A673 (cell line): ENCODE measurements around the gene AK3. TPM values are rescaled to one million over a fixed set of nuclear protein-coding genes. Genes with fewer than 3 reads are reported as not detected.

Source experiments
- BruUV-seq: library from RNA; stranded (reverse); fragments of 400-500 nt; replicated peaks from 2 replicates; lab custom pipeline; 2021; lab: Mats Ljungman, UMichigan
- CTCF ChIA-PET: fragments of 300-600 bp; sonication (Branson Sonifier 250); formaldehyde crosslinking; loops from one replicate; lab custom pipeline; 2022; ENCODE audit warnings: antibody characterized with exemption; lab: Charles Lee
- POLR2A ChIA-PET: fragments of 300-600 bp; sonication (Branson Sonifier 250); formaldehyde crosslinking; loops from one replicate; lab custom pipeline; 2022; ENCODE audit warnings: antibody characterized with exemption; ENCODE audit not compliant: low non-redundant PET; lab: Charles Lee
- DNase-seq: peaks from one replicate; pipeline ENCODE4 v3.0.0-alpha.2; 2015; ENCODE audit warnings: low spot score
- H3K27ac ChIP-seq: fragments of 200-600 bp; sonication (generic); 2 replicates; pipeline ENCODE4 v1.5.1; 2016; ENCODE audit warnings: mixed run types, low read depth, mild to moderate bottlenecking, mixed read lengths, antibody characterized with exemption, low read length; ENCODE audit not compliant: poor library complexity, severe bottlenecking
- H3K27me3 ChIP-seq: fragments of 200-600 bp; sonication (generic); replicated peaks from 2 replicates; pipeline ENCODE4 v1.6.1; 2017; ENCODE audit warnings: mixed run types, low read depth, mild to moderate bottlenecking, mixed read lengths, antibody characterized with exemption, low read length; ENCODE audit not compliant: insufficient read depth, poor library complexity
- H3K36me3 ChIP-seq: fragments of 200-600 bp; sonication (generic); 2 replicates; pipeline ENCODE4 v1.6.1; 2016; ENCODE audit warnings: mixed run types, mild to moderate bottlenecking, mixed read lengths, antibody characterized with exemption, low read length; ENCODE audit not compliant: insufficient read depth, poor library complexity, severe bottlenecking
- H3K4me1 ChIP-seq: fragments of 200-600 bp; sonication (generic); 2 replicates; pipeline ENCODE4 v1.6.1; 2017; ENCODE audit warnings: mixed run types, mild to moderate bottlenecking, mixed read lengths, antibody characterized with exemption, low read length; ENCODE audit not compliant: insufficient read depth, poor library complexity, severe bottlenecking
- H3K4me3 ChIP-seq: fragments of 200-600 bp; sonication (generic); 2 replicates; pipeline ENCODE4 v1.5.1; 2016; ENCODE audit warnings: low read depth, mixed run types, mild to moderate bottlenecking, mixed read lengths, low read length; ENCODE audit not compliant: poor library complexity, severe bottlenecking
- H3K9me3 ChIP-seq: fragments of 200-600 bp; sonication (generic); 2 replicates; pipeline ENCODE4 v1.6.1; 2016; ENCODE audit warnings: mixed run types, low read depth, mild to moderate bottlenecking, mixed read lengths, antibody characterized with exemption, low read length; ENCODE audit not compliant: poor library complexity, severe bottlenecking
- CTCF ChIP-seq: fragments of 300-800, 200-600 bp; sonication (generic); conservative IDR thresholded peaks from 2 replicates; pipeline ENCODE4 v1.5.1; 2017; ENCODE audit warnings: low read depth, mild to moderate bottlenecking, antibody characterized with exemption, low read length, moderate library complexity, mixed read lengths
- EZH2 ChIP-seq: fragments of 200-600 bp; sonication (generic); IDR thresholded peaks from 2 replicates; pipeline ENCODE4 v1.6.1; 2017; ENCODE audit warnings: borderline replicate concordance, low read depth, mild to moderate bottlenecking, mixed read lengths, antibody characterized with exemption, low read length; ENCODE audit not compliant: poor library complexity, severe bottlenecking
- intact Hi-C: fragments of 100-400 bp; cut with micrococcal nuclease; formaldehyde crosslinking; loops from one replicate; pipeline ENCODE4 v1.10.0; 2022; ENCODE audit not compliant: unreplicated experiment
- total RNA-seq: library from RNA; stranded (reverse); gene quantifications from 2 replicates; pipeline ENCODE4 v1.2.3, GENCODE V29; 2021

The AK3 gene
- total RNA-seq, 1 experiment from 2014 or later = 93.1 TPM

GRCh38 chr9:4713849-4714248, 27.2 kb downstream of the AK3 start:
- Histone ChIP-seq H3K4me1 (peaks cover 6% of the 10 kb centered on the region), H3K4me3 (no peak overlapping the region), H3K36me3 (peaks cover 66% of the 10 kb centered on the region), H3K9me3 (no peaks in the 10 kb centered on the region), H3K27me3 (no peaks in the 10 kb centered on the region), H3K27ac (no peak overlapping the region)
- intact Hi-C loops = no loop called here
- no peak for DNase-seq
- TF ChIP-seq EZH2 (no peak), CTCF (no peak)
- BruUV-seq = no TSS peak
- CTCF ChIA-PET = no interaction called here
- POLR2A ChIA-PET = no interaction called here

- no peaks in the 10 kb centered on the region for H3K9me3 ChIP-seq
- H3K36me3 ChIP-seq = peaks cover 67% of the 10 kb centered on the region
- no TSS peak for BruUV-seq
- no peak overlapping the region for H3K4me3 ChIP-seq
- no peak for DNase-seq
- ChIA-PET POLR2A (no interaction called here), CTCF (no interaction called here)
- intact Hi-C loops = no loop called here
- H3K4me1 ChIP-seq = peaks cover 16% of the 10 kb centered on the region
- TF ChIP-seq CTCF = no peak
- TF ChIP-seq EZH2 = no peak
- no peak overlapping the region for H3K27ac ChIP-seq
- H3K27me3 ChIP-seq = no peaks in the 10 kb centered on the region
Observed at GRCh38 chr9:4709380-4709779, 31.6 kb downstream of the AK3 start.

- no TSS peak for BruUV-seq
- TF ChIP-seq CTCF = no peak
- no peak for TF ChIP-seq EZH2
- Histone ChIP-seq H3K9me3 (no peaks in the 10 kb centered on the region), H3K4me3 (no peak overlapping the region), H3K4me1 (peaks cover 16% of the 10 kb centered on the region), H3K36me3 (peaks cover 77% of the 10 kb centered on the region), H3K27me3 (no peaks in the 10 kb centered on the region), H3K27ac (peak overlapping the region; percentile 4)
- intact Hi-C loops = no loop called here
- CTCF ChIA-PET = no interaction called here
- no peak for DNase-seq
- POLR2A ChIA-PET = interaction anchor here (0.6 kb wide), 1 partner anchor 13 kb away, joined by 4 read pairs; no protein-coding TSS in a partner anchor
Observed at GRCh38 chr9:4706971-4707622, 33.9 kb downstream of the AK3 start.
